K562 (cell line): ENCODE data around the gene APBB2. TPM values are rescaled to one million over a fixed set of nuclear protein-coding genes. Genes with fewer than 3 reads are reported as not detected.

Source experiments
- ATAC-seq: fragments of 200-7000 bp; cut with Tn5 transposase; 3 replicates; pipeline ENCODE4 v1.9.1; 2020; ENCODE audit warnings: moderate library complexity
- BruUV-seq: library from RNA; stranded (reverse); fragments of 400-500 nt; replicated peaks from 2 replicates; lab custom pipeline; 2021; lab: Mats Ljungman, UMichigan
- CTCF ChIA-PET: fragments of 300-600 bp; formaldehyde crosslinking; extraction: SDS; loops from one replicate; lab custom pipeline; 2021; ENCODE audit warnings: low intra/inter-chr PET ratio; lab: Yijun Ruan, JAX
- POLR2A ChIA-PET: fragments of 300-600, 350-650 bp; sonication (Branson Sonifier 250); formaldehyde crosslinking; extraction: SDS; loops from one replicate; lab custom pipeline; 2021; ENCODE audit warnings: antibody characterized with exemption, inconsistent platforms; lab: Yijun Ruan, JAX
- DNase-seq, 4 experiments: peaks; one replicate each; pipeline versions ENCODE4 v3.0.0 to v3.0.0-alpha.2; 2011 to 2018; ENCODE audit warnings: low spot score in 3 of 4, mixed read lengths in 3 of 4; ENCODE audit errors: extremely low read depth in 1 of 4
- FAIRE-seq: peaks from 2 replicates; lab custom pipeline; 2011; peaks lifted over from hg19 to GRCh38; lab: Jason Lieb, UNC
- H2AFZ ChIP-seq: 2 replicates; pipeline ENCODE4 v1.6.0; 2011; ENCODE audit warnings: low read depth, low read length, control low read depth, inconsistent platforms
- H3K27ac ChIP-seq: fragments of 200-600 bp; 3 replicates; pipeline ENCODE4 v1.8.0; 2011; ENCODE audit warnings: low read depth, mild to moderate bottlenecking, control low read depth, inconsistent platforms, low read length, moderate library complexity, mixed read lengths; ENCODE audit errors: extremely low read depth
- H3K27me3 ChIP-seq, 2 experiments: fragments of 300-600 bp in 1 of 2; 2 replicates in 1 of 2; 3 replicates in 1 of 2; pipeline versions ENCODE4 v1.6.0 to v1.8.0; 2011; ENCODE audit warnings: inconsistent platforms in 2 of 2, low read length in 2 of 2, mild to moderate bottlenecking in 1 of 2, mixed read lengths in 1 of 2, moderate library complexity in 1 of 2; ENCODE audit not compliant: control insufficient read depth in 2 of 2, insufficient read depth in 2 of 2
- H3K36me3 ChIP-seq: fragments of 300-600 bp; 3 replicates; pipeline ENCODE4 v1.8.0; 2011; ENCODE audit warnings: mild to moderate bottlenecking, low read length, inconsistent platforms; ENCODE audit not compliant: control insufficient read depth, insufficient read depth
- H3K4me1 ChIP-seq, 2 experiments: fragments of 200-600 bp in 1 of 2; replicated peaks in 1 of 2; 2 replicates in 1 of 2; 3 replicates in 1 of 2; pipeline versions ENCODE4 v1.5.1 to v1.8.0; 2011; ENCODE audit warnings: inconsistent platforms in 2 of 2, low read length in 2 of 2, mild to moderate bottlenecking in 1 of 2, mixed read lengths in 1 of 2, moderate library complexity in 1 of 2; ENCODE audit not compliant: control insufficient read depth in 2 of 2, insufficient read depth in 2 of 2
- H3K4me2 ChIP-seq: 2 replicates; pipeline ENCODE4 v1.6.1; 2011; ENCODE audit warnings: low read length, control low read depth, inconsistent platforms, mixed read lengths; ENCODE audit not compliant: insufficient read depth
- H3K4me3 ChIP-seq: fragments of 200-600 bp; sonication (generic), shearing (Covaris generic); 2 replicates; pipeline ENCODE4 v1.5.1; 2016; ENCODE audit warnings: control low read depth, inconsistent platforms
- H3K79me2 ChIP-seq: fragments of 200-600 bp; 3 replicates; pipeline ENCODE4 v1.8.0; 2011; ENCODE audit warnings: low read length, inconsistent platforms; ENCODE audit not compliant: control insufficient read depth, insufficient read depth
- H3K9ac ChIP-seq, 2 experiments: 2 replicates each; pipeline versions ENCODE4 v1.6.0 to v1.6.1; 2011; ENCODE audit warnings: low read depth in 2 of 2, low read length in 2 of 2, control low read depth in 1 of 2, inconsistent platforms in 1 of 2, mild to moderate bottlenecking in 1 of 2, mixed read lengths in 1 of 2; ENCODE audit not compliant: insufficient read depth in 1 of 2
- H3K9me1 ChIP-seq: one replicate; pipeline ENCODE4 v1.6.0; 2011; ENCODE audit warnings: inconsistent platforms, mild to moderate bottlenecking, low read length, moderate library complexity; ENCODE audit not compliant: control insufficient read depth, insufficient read depth
- H3K9me3 ChIP-seq: replicated peaks from 2 replicates; pipeline ENCODE4 v1.5.1; 2011; ENCODE audit warnings: low read depth, low read length, inconsistent platforms; ENCODE audit not compliant: control insufficient read depth, insufficient read depth
- H4K20me1 ChIP-seq: replicated peaks from 2 replicates; pipeline ENCODE4 v1.6.1; 2011; ENCODE audit warnings: low read length, inconsistent platforms, mixed read lengths; ENCODE audit not compliant: control insufficient read depth, insufficient read depth
- HBP1 ChIP-seq: fragments of 450-650 bp; formaldehyde crosslinking; IDR thresholded peaks from 2 replicates; pipeline ENCODE4 v1.4.0; 2022; ENCODE audit warnings: missing genetic modification characterization
- HNRNPLL ChIP-seq: fragments of 200-400 bp; formaldehyde crosslinking; IDR thresholded peaks from 2 replicates; pipeline ENCODE4 v1.6.1; 2017; ENCODE audit warnings: low read length, low read depth, mild to moderate bottlenecking; ENCODE audit not compliant: poor library complexity, severe bottlenecking
- LCOR ChIP-seq: sonication (generic); formaldehyde crosslinking; IDR thresholded peaks from 2 replicates; pipeline ENCODE4 v1.8.0; 2022; ENCODE audit warnings: mild to moderate bottlenecking, missing genetic modification reagents
- MIER1 ChIP-seq: fragments of 450-650 bp; IDR thresholded peaks from 2 replicates; pipeline ENCODE4 v1.6.1; 2016; ENCODE audit warnings: antibody characterized with exemption, mild to moderate bottlenecking, low read depth
- NCOA2 ChIP-seq, 2 experiments: fragments of 450-650 bp; IDR thresholded peaks; 2 replicates each; pipeline ENCODE4 v1.6.1; 2018; ENCODE audit warnings: mild to moderate bottlenecking in 2 of 2, moderate library complexity in 1 of 2; ENCODE audit not compliant: partially characterized antibody in 2 of 2
- PML ChIP-seq: IDR thresholded peaks from 2 replicates; pipeline ENCODE4 v1.6.1; 2012; ENCODE audit warnings: low read length, inconsistent platforms
- PURB ChIP-seq: sonication (generic); formaldehyde crosslinking; IDR thresholded peaks from 2 replicates; pipeline ENCODE4 v1.9.0; 2021; ENCODE audit warnings: low read depth, mild to moderate bottlenecking, missing genetic modification reagents
- SAFB2 ChIP-seq: fragments of 200-400 bp; formaldehyde crosslinking; IDR thresholded peaks from 2 replicates; pipeline ENCODE4 v1.6.1; 2018; ENCODE audit warnings: borderline replicate concordance, low read length, low read depth, moderate library complexity; ENCODE audit not compliant: severe bottlenecking
- XRCC3 ChIP-seq: fragments of 450-650 bp; IDR thresholded peaks from 2 replicates; pipeline ENCODE4 v1.6.1; 2017; ENCODE audit warnings: mild to moderate bottlenecking, moderate library complexity
- ZBED1 ChIP-seq: IDR thresholded peaks from 2 replicates; pipeline ENCODE4 v1.6.1; 2014
- ZNF232 ChIP-seq: sonication (generic); formaldehyde crosslinking; IDR thresholded peaks from 2 replicates; pipeline ENCODE4 v1.8.0; 2022; ENCODE audit warnings: mild to moderate bottlenecking, missing genetic modification reagents
- ZNF584 ChIP-seq: fragments of 200-800 bp; sonication (Bioruptor generic); IDR thresholded peaks from 2 replicates; pipeline ENCODE4 v1.6.1; 2016; ENCODE audit warnings: low read depth, mild to moderate bottlenecking, missing genetic modification characterization, missing compliant biosample characterization
- WGBS: fragments of 100-300 bp; shearing (Covaris generic); methylation state at CpG from one replicate; pipeline ENCODE4 v1.1.6; 2016; ENCODE audit warnings: low coverage, mixed read lengths; ENCODE audit not compliant: insufficient coverage; ENCODE audit errors: missing lambda C conversion rate; 5-methylcytosine and 5-hydroxymethylcytosine counted together
- in situ Hi-C: fragments of 300-500 bp; cut with MboI; formaldehyde crosslinking; loops from 4 replicates; pipeline ENCODE4 v1.15.0; 2018; ENCODE audit warnings: inconsistent platforms, mixed read lengths
- intact Hi-C: fragments of 100-400 bp; cut with micrococcal nuclease; formaldehyde crosslinking; loops from 2 replicates; pipeline ENCODE4 v1.14.2; 2022
- polyA plus RNA-seq, 8 experiments: library from polyadenylated mRNA; depleted of rRNA in 4 of 8; stranded (reverse) in 5 of 8; unstranded in 3 of 8; fragments of >200 nt; fragmentation: Nextera tagmentation in 2 of 8; fragmentation: Illumina TruSeq in 1 of 8; extraction: Ambion mirVana in 2 of 8; extraction: Trizol in 1 of 8; gene quantifications; 2 replicates each; pipeline versions ENCODE4 v1.2.1 to v1.2.3, GENCODE V29; 2011 to 2014; ENCODE audit warnings: inconsistent platforms in 1 of 8, missing spikeins in 1 of 8
- total RNA-seq, 7 experiments: library from RNA; depleted of rRNA in 6 of 7; stranded (reverse); fragments of >200 nt in 6 of 7; fragmentation: Illumina TruSeq in 2 of 7; extraction: Trizol in 2 of 7; gene quantifications; 2 replicates each; pipeline versions ENCODE4 v1.2.1 to v1.2.3, GENCODE V29; 2011 to 2021; ENCODE audit warnings: low replicate concordance in 1 of 7
- TF ChIP-seq, protein P1 (sequence below): sonication (generic); formaldehyde crosslinking; IDR thresholded peaks from 2 replicates; pipeline ENCODE4 v1.8.0; 2022; ENCODE audit warnings: mild to moderate bottlenecking, missing genetic modification reagents, borderline replicate concordance
- TF ChIP-seq, protein P2 (sequence below): IDR thresholded peaks from 3 replicates; pipeline ENCODE4 v1.6.1; 2011; ENCODE audit warnings: borderline replicate concordance, mild to moderate bottlenecking, moderate library complexity; ENCODE audit not compliant: insufficient read length; ENCODE audit errors: extremely low read depth

Gene APBB2
- total and polyA plus RNA-seq, 9 of the 15 experiments (the other 6 are each of a cell fraction or from before 2014, with no cell fraction given): 0.08 to 2.1 (median 1.4) TPM

DNA sequence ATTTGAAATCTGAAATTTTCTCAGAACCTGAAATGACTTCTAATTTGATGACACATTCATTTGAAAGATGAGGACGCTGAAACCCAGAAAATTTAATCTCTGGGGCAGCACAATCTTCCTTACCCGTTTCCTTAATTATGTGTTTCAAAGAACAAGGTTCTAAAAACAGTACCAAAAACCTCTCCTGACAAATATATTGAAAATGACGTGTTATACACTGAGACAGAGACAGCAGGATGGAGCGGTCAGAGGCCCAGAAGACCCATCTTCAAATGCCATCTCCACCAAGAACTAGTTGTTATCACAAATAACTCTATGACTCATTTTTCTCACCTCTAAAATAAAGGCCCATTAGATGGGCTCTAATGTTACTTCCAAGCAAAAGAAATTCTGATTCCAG, 287.3 kb downstream of the APBB2 start:
- Histone ChIP-seq H3K36me3 (no peaks in the 10 kb centered on the region), H4K20me1 (no peaks in the 10 kb centered on the region), H3K9me3 (no peaks in the 10 kb centered on the region), H3K9ac (no peak overlapping the region), H3K4me2 (no peak overlapping the region), H3K27ac (no peak overlapping the region), H3K4me1 (no peaks in the 10 kb centered on the region; a peak in 1 of 5 replicates), H3K9me1 (no peaks in the 10 kb centered on the region), H3K79me2 (no peaks in the 10 kb centered on the region), H2AFZ (no peak overlapping the region), H3K4me3 (no peak overlapping the region), H3K27me3 (peaks cover under 1 to 17% of the 10 kb centered on the region in 2 experiments; a peak in 4 of 5 replicates)
- intact Hi-C loops: loop anchor here (2.0 kb wide), 1 partner anchor 288 kb away; the partner anchor contains the start of gene APBB2
- no peak for FAIRE-seq
- DNase-seq: no peak
- ChIA-PET POLR2A (no interaction called here), CTCF (interaction anchor here (0.6 to 1.2 kb wide), 4 partner anchors 286 to 734 kb away, joined by 3 to 5 read pairs (median 4); partner anchors contain the start of gene APBB2)
- ATAC-seq: no peak
- no TSS peak for BruUV-seq
- in situ Hi-C loops: no loop called here
- WGBS: 3% methylated on average over 4 of the region's 4 CpGs
- TF ChIP-seq ZNF232 (CRISPR knock-in tag): no peak
- no peak for TF ChIP-seq HBP1 (CRISPR knock-in tag)
- TF ChIP-seq XRCC3: no peak
- no peak for TF ChIP-seq ZNF584
- no peak for TF ChIP-seq ZBED1
- TF ChIP-seq PML: no peak
- TF ChIP-seq, protein P1, sequence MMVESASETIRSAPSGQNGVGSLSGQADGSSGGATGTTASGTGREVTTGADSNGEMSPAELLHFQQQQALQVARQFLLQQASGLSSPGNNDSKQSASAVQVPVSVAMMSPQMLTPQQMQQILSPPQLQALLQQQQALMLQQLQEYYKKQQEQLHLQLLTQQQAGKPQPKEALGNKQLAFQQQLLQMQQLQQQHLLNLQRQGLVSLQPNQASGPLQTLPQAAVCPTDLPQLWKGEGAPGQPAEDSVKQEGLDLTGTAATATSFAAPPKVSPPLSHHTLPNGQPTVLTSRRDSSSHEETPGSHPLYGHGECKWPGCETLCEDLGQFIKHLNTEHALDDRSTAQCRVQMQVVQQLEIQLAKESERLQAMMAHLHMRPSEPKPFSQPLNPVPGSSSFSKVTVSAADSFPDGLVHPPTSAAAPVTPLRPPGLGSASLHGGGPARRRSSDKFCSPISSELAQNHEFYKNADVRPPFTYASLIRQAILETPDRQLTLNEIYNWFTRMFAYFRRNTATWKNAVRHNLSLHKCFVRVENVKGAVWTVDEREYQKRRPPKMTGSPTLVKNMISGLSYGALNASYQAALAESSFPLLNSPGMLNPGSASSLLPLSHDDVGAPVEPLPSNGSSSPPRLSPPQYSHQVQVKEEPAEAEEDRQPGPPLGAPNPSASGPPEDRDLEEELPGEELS (CRISPR knock-in tag): no peak
- TF ChIP-seq NCOA2 (IDR thresholded peaks at IDR 0.05; ENCODE audit: partially characterized antibody in 2 of 2): no peak
- TF ChIP-seq SAFB2: no peak
- TF ChIP-seq MIER1: no peak
- TF ChIP-seq LCOR (CRISPR knock-in tag): no peak
- no peak for TF ChIP-seq PURB (CRISPR knock-in tag)
- TF ChIP-seq, protein P2, sequence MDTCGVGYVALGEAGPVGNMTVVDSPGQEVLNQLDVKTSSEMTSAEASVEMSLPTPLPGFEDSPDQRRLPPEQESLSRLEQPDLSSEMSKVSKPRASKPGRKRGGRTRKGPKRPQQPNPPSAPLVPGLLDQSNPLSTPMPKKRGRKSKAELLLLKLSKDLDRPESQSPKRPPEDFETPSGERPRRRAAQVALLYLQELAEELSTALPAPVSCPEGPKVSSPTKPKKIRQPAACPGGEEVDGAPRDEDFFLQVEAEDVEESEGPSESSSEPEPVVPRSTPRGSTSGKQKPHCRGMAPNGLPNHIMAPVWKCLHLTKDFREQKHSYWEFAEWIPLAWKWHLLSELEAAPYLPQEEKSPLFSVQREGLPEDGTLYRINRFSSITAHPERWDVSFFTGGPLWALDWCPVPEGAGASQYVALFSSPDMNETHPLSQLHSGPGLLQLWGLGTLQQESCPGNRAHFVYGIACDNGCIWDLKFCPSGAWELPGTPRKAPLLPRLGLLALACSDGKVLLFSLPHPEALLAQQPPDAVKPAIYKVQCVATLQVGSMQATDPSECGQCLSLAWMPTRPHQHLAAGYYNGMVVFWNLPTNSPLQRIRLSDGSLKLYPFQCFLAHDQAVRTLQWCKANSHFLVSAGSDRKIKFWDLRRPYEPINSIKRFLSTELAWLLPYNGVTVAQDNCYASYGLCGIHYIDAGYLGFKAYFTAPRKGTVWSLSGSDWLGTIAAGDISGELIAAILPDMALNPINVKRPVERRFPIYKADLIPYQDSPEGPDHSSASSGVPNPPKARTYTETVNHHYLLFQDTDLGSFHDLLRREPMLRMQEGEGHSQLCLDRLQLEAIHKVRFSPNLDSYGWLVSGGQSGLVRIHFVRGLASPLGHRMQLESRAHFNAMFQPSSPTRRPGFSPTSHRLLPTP: no peak
- no peak for TF ChIP-seq HNRNPLL
